Measurements from ENCODE around the gene HSPA6. TPM values are rescaled to one million over a fixed set of nuclear protein-coding genes. Genes with fewer than 3 reads are reported as not detected.
"Not testable (repeated sequence)": the region's sequence is repeated elsewhere in the genome, so short reads cannot be mapped to it uniquely, and the experiment has no call there.

HSPA6 gene
- total RNA-seq: 13.0 TPM
- long read RNA-seq, transcript HSPA6-201 (1 exons, 2,371 nt): major isoform, 14 of 14 reads
- long read RNA-seq, partial matches to known transcripts: 0 of 14 reads
- long read RNA-seq, other reads (novel, unspliced or antisense): 0 of 14 reads

GRCh38 chr1:161523817-161524741 lies at the start of gene HSPA6:
Gene HSPA6 (plus strand): TSS chr1:161524540. CDS start chr1:161524659, 119 bp downstream.
- H3K4me3 ChIP-seq: peak within 1 kb of the TSS; percentile 74
- DNase-seq (peak; percentile 71), ATAC-seq (peak; percentile 84 to 90)
- H3K36me3 ChIP-seq; H3K27me3 ChIP-seq (ENCODE audit: low read depth); H3K4me1 ChIP-seq; intact Hi-C loops (cut with DNase I); H3K9me3 ChIP-seq: not testable (repeated sequence)
- peak within 1 kb of the TSS; percentile 86 for H3K27ac ChIP-seq

- H3K4me1 ChIP-seq; H3K27ac ChIP-seq; ATAC-seq; H3K36me3 ChIP-seq; H3K4me3 ChIP-seq; intact Hi-C loops (cut with DNase I); H3K9me3 ChIP-seq; H3K27me3 ChIP-seq (ENCODE audit: low read depth); DNase-seq: not testable (repeated sequence)
Measured at GRCh38 chr1:161477711-161478110, 46.6 kb upstream of the HSPA6 start.

DNA sequence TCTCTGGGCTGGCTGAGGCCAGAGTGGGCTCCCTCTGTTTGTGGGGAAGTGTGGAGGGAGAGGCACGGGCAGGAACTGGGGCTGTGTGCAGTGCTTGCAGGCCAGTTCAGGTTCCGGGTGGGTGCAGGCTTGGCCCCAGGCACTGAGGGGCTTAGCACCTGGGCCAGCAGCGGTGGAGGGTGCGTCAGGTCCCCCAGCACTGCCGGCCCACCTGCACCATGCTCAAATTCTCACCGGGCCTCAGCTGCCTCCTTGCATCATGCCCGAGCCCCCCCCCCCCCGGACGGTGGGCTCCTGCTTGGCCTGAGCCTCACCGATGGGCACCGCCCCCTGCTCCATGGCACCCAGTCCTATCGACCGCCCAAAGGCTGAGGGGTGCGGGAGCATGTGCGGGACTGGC lies 45.4 kb upstream of the HSPA6 start:
- intact Hi-C loops (cut with DNase I): no loop called here
- Histone ChIP-seq H3K9me3 (no peaks in the 10 kb centered on the region), H3K4me1 (no peaks in the 10 kb centered on the region), H3K36me3 (no peaks in the 10 kb centered on the region), H3K27ac (no peak overlapping the region), H3K4me3 (no peak overlapping the region), H3K27me3 (ENCODE audit: low read depth) (no peaks in the 10 kb centered on the region)
- no peak for DNase-seq
- ATAC-seq: no peak
- no peak for TF ChIP-seq CTCF (IDR thresholded peaks at IDR 0.05)

GRCh38 chr1:161480381-161481035 lies 43.8 kb upstream of the HSPA6 start:
- ATAC-seq: no peak
- TF ChIP-seq CTCF (IDR thresholded peaks at IDR 0.05): no peak

DNA sequence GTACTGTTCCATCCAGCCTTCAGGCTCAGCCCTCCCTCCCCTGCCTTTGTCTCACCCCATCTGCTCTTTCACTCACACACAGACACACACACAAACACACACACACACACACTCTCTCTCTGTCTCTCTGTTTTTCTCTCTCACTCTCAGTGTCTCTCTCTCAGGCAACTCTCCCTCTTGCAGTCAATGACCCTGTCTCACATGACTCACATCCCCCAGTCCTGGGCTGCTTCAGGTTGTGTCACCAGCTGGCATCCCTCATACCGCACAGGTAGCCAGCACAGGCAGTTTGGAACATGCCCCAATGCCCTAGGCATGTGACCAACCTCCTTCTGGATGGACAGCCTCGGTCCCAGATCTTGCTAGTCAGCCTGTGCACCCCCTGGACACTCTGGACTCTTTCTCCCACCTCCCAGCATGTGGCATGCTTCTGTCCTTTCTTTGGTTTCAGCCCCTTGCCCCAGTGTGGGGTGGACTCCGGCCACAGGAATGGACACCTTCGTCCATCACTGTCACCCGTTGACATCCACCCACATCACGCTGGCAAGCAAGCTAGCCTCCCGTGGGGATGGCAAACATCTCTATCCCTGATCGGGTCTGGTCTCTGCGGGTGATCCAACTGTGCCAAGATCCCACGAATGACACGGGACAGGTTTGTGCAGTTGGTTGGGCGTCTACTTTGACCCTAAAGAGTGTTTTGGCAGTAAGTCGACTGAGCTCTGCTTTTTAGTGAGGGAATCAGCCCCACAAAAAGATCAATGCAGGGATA lies 42.5 kb upstream of the HSPA6 start:
- Histone ChIP-seq H3K27me3 (ENCODE audit: low read depth) (no peaks in the 10 kb centered on the region), H3K4me3 (no peak overlapping the region), H3K9me3 (no peaks in the 10 kb centered on the region), H3K4me1 (no peaks in the 10 kb centered on the region), H3K36me3 (no peaks in the 10 kb centered on the region), H3K27ac (no peak overlapping the region)
- TF ChIP-seq CTCF (IDR thresholded peaks at IDR 0.05): no peak
- ATAC-seq: no peak
- intact Hi-C loops (cut with DNase I): loop anchor here (10.0 kb wide), 1 partner anchor 263 kb away; the partner anchor contains the start of gene DUSP12
- no peak for DNase-seq

More at GRCh38 chr1:161480381-161481035, 43.8 kb upstream of the HSPA6 start:
- Histone ChIP-seq H3K4me3 (no peak overlapping the region), H3K9me3 (no peaks in the 10 kb centered on the region), H3K27ac (no peak overlapping the region), H3K27me3 (ENCODE audit: low read depth) (no peaks in the 10 kb centered on the region), H3K4me1 (no peaks in the 10 kb centered on the region), H3K36me3 (no peaks in the 10 kb centered on the region)
- no peak for DNase-seq
- intact Hi-C loops (cut with DNase I): loop anchor here (10.0 kb wide), 1 partner anchor 264 kb away; the partner anchor contains the start of gene DUSP12

DNA sequence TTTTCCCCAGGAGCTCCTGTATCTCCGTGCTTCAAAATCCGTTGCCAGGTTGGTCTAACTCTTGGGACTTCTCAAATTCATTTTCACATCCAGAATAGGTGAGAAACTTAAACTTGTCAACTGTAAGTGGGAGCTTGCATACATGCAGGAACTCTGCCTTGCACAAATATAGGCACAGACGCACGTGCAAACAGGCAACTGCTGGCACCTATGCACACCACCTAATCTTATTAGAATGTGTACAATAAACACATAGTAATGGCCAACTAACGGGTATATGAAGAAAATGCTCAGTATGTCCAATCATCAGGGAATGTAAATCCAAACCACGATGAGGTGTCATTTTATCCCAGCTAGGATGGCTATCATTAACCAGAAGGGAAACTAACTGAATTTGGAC lies 41.7 kb upstream of the HSPA6 start:
- H3K27me3 ChIP-seq (ENCODE audit: low read depth): no peaks in the 10 kb centered on the region
- DNase-seq: no peak
- H3K27ac ChIP-seq: no peak overlapping the region
- intact Hi-C loops (cut with DNase I): loop anchor here (10.0 kb wide), 1 partner anchor 262 kb away; the partner anchor contains the start of gene DUSP12
- H3K36me3 ChIP-seq: no peaks in the 10 kb centered on the region
- peaks cover 6% of the 10 kb centered on the region for H3K4me1 ChIP-seq
- H3K9me3 ChIP-seq: no peaks in the 10 kb centered on the region
- TF ChIP-seq CTCF (IDR thresholded peaks at IDR 0.05): no peak
- ATAC-seq: no peak
- H3K4me3 ChIP-seq: no peak overlapping the region

Data from lower lobe of right lung (tissue), 2 donors.